ENCODE measurements around the gene RBM19.

DNA sequence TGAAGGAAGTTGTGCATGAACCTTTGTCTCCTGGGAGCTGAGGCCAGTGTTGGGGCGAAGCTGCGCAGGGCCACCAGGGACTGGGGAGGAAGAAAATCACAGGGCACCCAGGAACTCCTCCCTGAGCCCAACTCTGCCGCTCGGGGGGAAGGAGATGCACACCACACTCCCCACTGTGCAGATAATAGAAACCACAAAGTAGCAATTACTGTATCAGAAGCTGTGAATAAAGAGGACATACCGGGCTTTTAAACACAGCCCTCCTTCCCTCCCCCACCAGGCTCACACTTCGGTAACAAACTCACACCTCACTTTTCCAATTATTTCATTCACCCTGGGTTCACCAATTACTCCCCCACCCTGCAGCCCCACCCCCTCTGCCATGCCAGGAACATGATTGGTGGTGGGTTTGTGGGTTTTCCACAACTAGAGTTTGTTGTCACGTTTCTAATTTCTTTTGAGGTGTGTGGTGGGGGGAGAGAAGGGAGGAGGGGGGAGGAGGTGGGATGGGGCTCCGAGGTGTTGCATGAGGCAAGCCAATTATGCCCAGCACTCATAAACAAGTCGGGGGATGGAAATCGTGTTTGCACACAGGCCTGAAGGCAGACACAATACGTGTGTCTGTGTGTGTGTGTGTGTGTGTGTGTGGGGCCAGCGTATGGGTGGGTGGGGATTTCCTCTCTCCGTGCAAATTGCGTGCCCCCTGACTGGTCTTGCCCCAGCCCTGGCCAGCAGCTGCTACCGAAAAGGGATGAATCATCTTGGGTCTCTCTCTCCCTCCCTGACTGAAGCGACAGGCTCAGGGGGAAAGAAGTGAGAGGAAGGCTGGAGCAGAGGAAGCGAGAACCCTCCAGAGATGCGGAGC is 103.3 kb downstream of the RBM19 start:
- TF ChIP-seq, protein P1, sequence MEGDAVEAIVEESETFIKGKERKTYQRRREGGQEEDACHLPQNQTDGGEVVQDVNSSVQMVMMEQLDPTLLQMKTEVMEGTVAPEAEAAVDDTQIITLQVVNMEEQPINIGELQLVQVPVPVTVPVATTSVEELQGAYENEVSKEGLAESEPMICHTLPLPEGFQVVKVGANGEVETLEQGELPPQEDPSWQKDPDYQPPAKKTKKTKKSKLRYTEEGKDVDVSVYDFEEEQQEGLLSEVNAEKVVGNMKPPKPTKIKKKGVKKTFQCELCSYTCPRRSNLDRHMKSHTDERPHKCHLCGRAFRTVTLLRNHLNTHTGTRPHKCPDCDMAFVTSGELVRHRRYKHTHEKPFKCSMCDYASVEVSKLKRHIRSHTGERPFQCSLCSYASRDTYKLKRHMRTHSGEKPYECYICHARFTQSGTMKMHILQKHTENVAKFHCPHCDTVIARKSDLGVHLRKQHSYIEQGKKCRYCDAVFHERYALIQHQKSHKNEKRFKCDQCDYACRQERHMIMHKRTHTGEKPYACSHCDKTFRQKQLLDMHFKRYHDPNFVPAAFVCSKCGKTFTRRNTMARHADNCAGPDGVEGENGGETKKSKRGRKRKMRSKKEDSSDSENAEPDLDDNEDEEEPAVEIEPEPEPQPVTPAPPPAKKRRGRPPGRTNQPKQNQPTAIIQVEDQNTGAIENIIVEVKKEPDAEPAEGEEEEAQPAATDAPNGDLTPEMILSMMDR (IDR thresholded peaks at IDR 0.05), result no peak
- TF ChIP-seq POLR2A (IDR thresholded peaks at IDR 0.05), result no peak
